K562 (cell line): ENCODE measurements around the gene LTN1. TPM values are rescaled to one million over a fixed set of nuclear protein-coding genes. Genes with fewer than 3 reads are reported as not detected.
A peak's percentile ranks its signal among the peaks of the same experiment; 100 is the strongest.

ENCODE experiments used
- ARNT ChIP-seq, 2 experiments: fragments of 450-650 bp; IDR thresholded peaks; 2 replicates each; pipeline ENCODE4 v1.6.1; 2016; ENCODE audit warnings: mild to moderate bottlenecking in 1 of 2
- BRCA1 ChIP-seq, 2 experiments: fragments of 450-650 bp in 1 of 2; sonication (generic) in 1 of 2; formaldehyde crosslinking in 1 of 2; IDR thresholded peaks; 2 replicates each; pipeline versions ENCODE4 v1.5.0 to v1.6.1; 2017 to 2020; ENCODE audit warnings: mild to moderate bottlenecking in 1 of 2, missing genetic modification reagents in 1 of 2
- CCAR2 ChIP-seq: fragments of 200-400 bp; formaldehyde crosslinking; IDR thresholded peaks from 2 replicates; pipeline ENCODE4 v1.6.1; 2017; ENCODE audit warnings: mild to moderate bottlenecking, low read depth, low read length
- COPS2 ChIP-seq: fragments of 450-650 bp; conservative IDR thresholded peaks from 2 replicates; pipeline ENCODE4 v1.6.1; 2016; ENCODE audit warnings: mild to moderate bottlenecking, moderate library complexity
- E2F1 ChIP-seq: sonication (generic); formaldehyde crosslinking; IDR thresholded peaks from 2 replicates; pipeline ENCODE4 v1.8.1; 2023; ENCODE audit warnings: mild to moderate bottlenecking, missing genetic modification reagents, moderate library complexity
- GABPB2 ChIP-seq: fragments of 250-450 bp; sonication (Bioruptor Pico); conservative IDR thresholded peaks from 2 replicates; pipeline ENCODE4 v1.5.1; 2021; ENCODE audit warnings: mild to moderate bottlenecking
- MCM7 ChIP-seq, 2 experiments: fragments of 450-650 bp; IDR thresholded peaks; 2 replicates each; pipeline ENCODE4 v1.6.1; 2016 to 2018
- NFE2L1 ChIP-seq: fragments of 450-650 bp; IDR thresholded peaks from 2 replicates; pipeline ENCODE4 v1.6.1; 2016; ENCODE audit warnings: missing genetic modification characterization, low read depth, mild to moderate bottlenecking, missing compliant biosample characterization, moderate library complexity, borderline replicate concordance
- SREBF2 ChIP-seq: sonication (generic); formaldehyde crosslinking; IDR thresholded peaks from 2 replicates; pipeline ENCODE4 v1.4.0; 2020; ENCODE audit warnings: mild to moderate bottlenecking, missing genetic modification reagents
- TAF15 ChIP-seq: fragments of 200-400 bp; formaldehyde crosslinking; IDR thresholded peaks from 2 replicates; pipeline ENCODE4 v1.6.1; 2017; ENCODE audit warnings: mild to moderate bottlenecking, low read depth, low read length, moderate library complexity
- U2AF2 ChIP-seq: fragments of 200-400 bp; formaldehyde crosslinking; optimal IDR thresholded peaks from 2 replicates; pipeline ENCODE3; 2017; ENCODE audit warnings: low read depth, mild to moderate bottlenecking, low read length
- ZNF133 ChIP-seq: fragments of 250-450 bp; sonication (Bioruptor Pico); IDR thresholded peaks from 2 replicates; pipeline ENCODE4 v1.4.0; 2020; ENCODE audit warnings: mild to moderate bottlenecking
- ZNF24 ChIP-seq: fragments of 450-650 bp; IDR thresholded peaks from 2 replicates; pipeline ENCODE4 v1.6.1; 2016
- ZNF561 ChIP-seq: fragments of 450-650 bp; formaldehyde crosslinking; conservative IDR thresholded peaks from 2 replicates; pipeline ENCODE4 v1.4.0; 2020; ENCODE audit warnings: mild to moderate bottlenecking, moderate library complexity
- polyA plus RNA-seq, 8 experiments: library from polyadenylated mRNA; depleted of rRNA in 4 of 8; stranded (reverse) in 5 of 8; unstranded in 3 of 8; fragments of >200 nt; fragmentation: Nextera tagmentation in 2 of 8; fragmentation: Illumina TruSeq in 1 of 8; extraction: Ambion mirVana in 2 of 8; extraction: Trizol in 1 of 8; gene quantifications; 2 replicates each; pipeline versions ENCODE4 v1.2.1 to v1.2.3, GENCODE V29; 2011 to 2014; ENCODE audit warnings: inconsistent platforms in 1 of 8, missing spikeins in 1 of 8
- total RNA-seq, 7 experiments: library from RNA; depleted of rRNA in 6 of 7; stranded (reverse); fragments of >200 nt in 6 of 7; fragmentation: Illumina TruSeq in 2 of 7; extraction: Trizol in 2 of 7; gene quantifications; 2 replicates each; pipeline versions ENCODE4 v1.2.1 to v1.2.3, GENCODE V29; 2011 to 2021; ENCODE audit warnings: low replicate concordance in 1 of 7
- TF ChIP-seq, protein P1 (sequence below): fragments of 450-650 bp; formaldehyde crosslinking; conservative IDR thresholded peaks from 2 replicates; pipeline ENCODE4 v1.4.0; 2022; ENCODE audit warnings: mild to moderate bottlenecking, missing genetic modification characterization
- TF ChIP-seq, protein P2 (sequence below): sonication (generic); formaldehyde crosslinking; IDR thresholded peaks from 2 replicates; pipeline ENCODE4 v1.8.1; 2023; ENCODE audit warnings: missing genetic modification reagents, mild to moderate bottlenecking, borderline replicate concordance
- TF ChIP-seq, protein P3 (sequence below): fragments of 250-450 bp; sonication (Bioruptor Pico); IDR thresholded peaks from 2 replicates; pipeline ENCODE4 v1.5.0; 2020; ENCODE audit warnings: mild to moderate bottlenecking

The LTN1 gene
- total and polyA plus RNA-seq, 9 of the 15 experiments (the other 6 are each of a cell fraction or from before 2014, with no cell fraction given) = 15.7 to 49.6 (median 28.7) TPM

DNA sequence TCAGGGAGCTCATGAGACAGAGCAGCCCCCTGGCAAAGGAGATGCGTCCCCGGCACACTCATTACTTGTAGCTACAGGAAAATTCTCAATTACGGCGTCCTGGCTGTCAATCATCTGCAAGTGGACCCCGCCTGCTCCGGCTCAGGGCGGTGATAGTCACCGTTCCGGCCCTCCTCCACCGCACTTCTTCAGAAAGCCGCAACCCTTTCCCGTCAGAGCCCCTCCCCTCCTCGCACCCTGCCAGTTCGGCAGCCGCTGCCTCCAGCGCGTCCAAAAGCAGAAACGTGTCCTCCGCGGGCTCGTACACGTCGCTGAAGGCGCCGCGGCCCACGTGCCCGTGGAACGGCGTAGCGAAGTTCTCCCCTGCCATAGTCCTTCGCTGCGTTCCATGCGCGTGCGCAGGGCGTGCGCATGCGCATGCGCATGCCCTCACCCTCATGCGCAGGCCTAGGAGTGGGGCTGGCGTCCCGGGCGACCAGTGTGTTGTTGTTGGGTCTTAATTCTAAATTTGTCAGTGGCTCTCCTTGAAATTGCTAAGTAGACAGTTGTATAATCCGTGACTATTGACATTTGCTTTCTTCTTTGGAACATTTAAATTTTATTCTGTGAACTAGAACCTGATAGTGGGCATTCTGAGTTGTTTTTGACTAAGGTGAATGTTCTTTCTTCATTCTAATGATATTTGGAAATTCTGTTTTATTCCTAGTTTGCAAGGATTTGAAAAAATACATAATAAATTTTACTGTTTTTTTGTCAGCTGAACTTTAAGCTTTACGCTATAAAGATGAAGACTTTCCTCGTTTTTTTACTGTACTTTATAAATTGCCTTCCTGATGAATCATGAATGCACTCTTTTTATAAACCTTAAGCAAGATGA, 107.5 kb downstream of the LTN1 start (continued):
- no peak for TF ChIP-seq ZNF561 (CRISPR knock-in tag)
- no peak for TF ChIP-seq TAF15
- no peak; the same call in 1 of the 2 replicates for TF ChIP-seq GABPB2
- no peak; a peak in 1 of 4 replicates for TF ChIP-seq ARNT (IDR thresholded peaks at IDR 0.05)
- TF ChIP-seq, protein P1, sequence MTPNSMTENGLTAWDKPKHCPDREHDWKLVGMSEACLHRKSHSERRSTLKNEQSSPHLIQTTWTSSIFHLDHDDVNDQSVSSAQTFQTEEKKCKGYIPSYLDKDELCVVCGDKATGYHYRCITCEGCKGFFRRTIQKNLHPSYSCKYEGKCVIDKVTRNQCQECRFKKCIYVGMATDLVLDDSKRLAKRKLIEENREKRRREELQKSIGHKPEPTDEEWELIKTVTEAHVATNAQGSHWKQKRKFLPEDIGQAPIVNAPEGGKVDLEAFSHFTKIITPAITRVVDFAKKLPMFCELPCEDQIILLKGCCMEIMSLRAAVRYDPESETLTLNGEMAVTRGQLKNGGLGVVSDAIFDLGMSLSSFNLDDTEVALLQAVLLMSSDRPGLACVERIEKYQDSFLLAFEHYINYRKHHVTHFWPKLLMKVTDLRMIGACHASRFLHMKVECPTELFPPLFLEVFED (CRISPR knock-in tag) = peak; percentile 72
- TF ChIP-seq, protein P2, sequence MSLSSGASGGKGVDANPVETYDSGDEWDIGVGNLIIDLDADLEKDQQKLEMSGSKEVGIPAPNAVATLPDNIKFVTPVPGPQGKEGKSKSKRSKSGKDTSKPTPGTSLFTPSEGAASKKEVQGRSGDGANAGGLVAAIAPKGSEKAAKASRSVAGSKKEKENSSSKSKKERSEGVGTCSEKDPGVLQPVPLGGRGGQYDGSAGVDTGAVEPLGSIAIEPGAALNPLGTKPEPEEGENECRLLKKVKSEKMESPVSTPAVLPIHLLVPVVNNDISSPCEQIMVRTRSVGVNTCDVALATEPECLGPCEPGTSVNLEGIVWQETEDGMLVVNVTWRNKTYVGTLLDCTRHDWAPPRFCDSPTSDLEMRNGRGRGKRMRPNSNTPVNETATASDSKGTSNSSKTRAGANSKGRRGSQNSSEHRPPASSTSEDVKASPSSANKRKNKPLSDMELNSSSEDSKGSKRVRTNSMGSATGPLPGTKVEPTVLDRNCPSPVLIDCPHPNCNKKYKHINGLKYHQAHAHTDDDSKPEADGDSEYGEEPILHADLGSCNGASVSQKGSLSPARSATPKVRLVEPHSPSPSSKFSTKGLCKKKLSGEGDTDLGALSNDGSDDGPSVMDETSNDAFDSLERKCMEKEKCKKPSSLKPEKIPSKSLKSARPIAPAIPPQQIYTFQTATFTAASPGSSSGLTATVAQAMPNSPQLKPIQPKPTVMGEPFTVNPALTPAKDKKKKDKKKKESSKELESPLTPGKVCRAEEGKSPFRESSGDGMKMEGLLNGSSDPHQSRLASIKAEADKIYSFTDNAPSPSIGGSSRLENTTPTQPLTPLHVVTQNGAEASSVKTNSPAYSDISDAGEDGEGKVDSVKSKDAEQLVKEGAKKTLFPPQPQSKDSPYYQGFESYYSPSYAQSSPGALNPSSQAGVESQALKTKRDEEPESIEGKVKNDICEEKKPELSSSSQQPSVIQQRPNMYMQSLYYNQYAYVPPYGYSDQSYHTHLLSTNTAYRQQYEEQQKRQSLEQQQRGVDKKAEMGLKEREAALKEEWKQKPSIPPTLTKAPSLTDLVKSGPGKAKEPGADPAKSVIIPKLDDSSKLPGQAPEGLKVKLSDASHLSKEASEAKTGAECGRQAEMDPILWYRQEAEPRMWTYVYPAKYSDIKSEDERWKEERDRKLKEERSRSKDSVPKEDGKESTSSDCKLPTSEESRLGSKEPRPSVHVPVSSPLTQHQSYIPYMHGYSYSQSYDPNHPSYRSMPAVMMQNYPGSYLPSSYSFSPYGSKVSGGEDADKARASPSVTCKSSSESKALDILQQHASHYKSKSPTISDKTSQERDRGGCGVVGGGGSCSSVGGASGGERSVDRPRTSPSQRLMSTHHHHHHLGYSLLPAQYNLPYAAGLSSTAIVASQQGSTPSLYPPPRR = peak; percentile 72; the same call in 1 of the 2 replicates
- no peak for TF ChIP-seq BRCA1 (IDR thresholded peaks at IDR 0.05)
- TF ChIP-seq BRCA1 (CRISPR knock-in tag; IDR thresholded peaks at IDR 0.05) = no peak
- no peak for TF ChIP-seq MCM7 (IDR thresholded peaks at IDR 0.05)
- peak; percentile 70; the same call in 1 of the 2 replicates for TF ChIP-seq E2F1
- no peak for TF ChIP-seq U2AF2
- no peak for TF ChIP-seq CCAR2
- no peak for TF ChIP-seq COPS2
- TF ChIP-seq NFE2L1 (tag) = no peak
- TF ChIP-seq ZNF24 = peak; percentile 87
- TF ChIP-seq ZNF133 (CRISPR knock-in tag) = no peak; the same call in 1 of the 2 replicates
- TF ChIP-seq, protein P3, sequence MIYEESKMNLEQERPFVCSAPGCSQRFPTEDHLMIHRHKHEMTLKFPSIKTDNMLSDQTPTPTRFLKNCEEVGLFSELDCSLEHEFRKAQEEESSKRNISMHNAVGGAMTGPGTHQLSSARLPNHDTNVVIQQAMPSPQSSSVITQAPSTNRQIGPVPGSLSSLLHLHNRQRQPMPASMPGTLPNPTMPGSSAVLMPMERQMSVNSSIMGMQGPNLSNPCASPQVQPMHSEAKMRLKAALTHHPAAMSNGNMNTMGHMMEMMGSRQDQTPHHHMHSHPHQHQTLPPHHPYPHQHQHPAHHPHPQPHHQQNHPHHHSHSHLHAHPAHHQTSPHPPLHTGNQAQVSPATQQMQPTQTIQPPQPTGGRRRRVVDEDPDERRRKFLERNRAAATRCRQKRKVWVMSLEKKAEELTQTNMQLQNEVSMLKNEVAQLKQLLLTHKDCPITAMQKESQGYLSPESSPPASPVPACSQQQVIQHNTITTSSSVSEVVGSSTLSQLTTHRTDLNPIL (CRISPR knock-in tag) = no peak
- no peak for TF ChIP-seq SREBF2 (CRISPR knock-in tag)
